Activated T-helper 1 cell treated with anti-CD3 and anti-CD28 coated beads, Interleukin-2, amount 50 U/mL, for 16 hours (primary cell): Measurements from ENCODE around the gene IDH3G.

Experiments used
- DNase-seq, 2 donors: peaks; one replicate each; pipeline ENCODE4 v3.0.0-alpha.2; 2020; ENCODE audit warnings: low read depth in 1 of 2, low spot score in 1 of 2

The IDH3G gene

GRCh38 chrX:153773741-153774575, 20.2 kb downstream of the IDH3G start:
- no peak for DNase-seq

GRCh38 chrX:153773218-153773611, 21.0 kb downstream of the IDH3G start:
- DNase-seq, result no peak

- no peak for DNase-seq
These were observed 21.6 kb downstream of the IDH3G start for GRCh38 chrX:153772316-153773217.

- DNase-seq, result no peak
These were observed 22.5 kb downstream of the IDH3G start for GRCh38 chrX:153771415-153772315.

- no peak for DNase-seq
These were observed 23.4 kb downstream of the IDH3G start for GRCh38 chrX:153770601-153771414.

- DNase-seq, result no peak
These were observed 24.1 kb downstream of the IDH3G start for GRCh38 chrX:153769865-153770600.

- DNase-seq, result no peak
These were observed 24.9 kb downstream of the IDH3G start for GRCh38 chrX:153769158-153769864.

- no peak for DNase-seq
These were observed 25.6 kb downstream of the IDH3G start for GRCh38 chrX:153768311-153769157.

- no peak for DNase-seq
These were observed 26.5 kb downstream of the IDH3G start for GRCh38 chrX:153767674-153768055.

- DNase-seq, result no peak
These were observed 27.1 kb downstream of the IDH3G start for GRCh38 chrX:153766871-153767673.

- no peak for DNase-seq
These were observed 27.9 kb downstream of the IDH3G start for GRCh38 chrX:153766098-153766817.

GRCh38 chrX:153765138-153766079, 28.8 kb downstream of the IDH3G start:
- DNase-seq, result no peak

- DNase-seq, result no peak
These were observed 29.4 kb downstream of the IDH3G start for GRCh38 chrX:153764786-153765137.

GRCh38 chrX:153763989-153764755, 30.0 kb downstream of the IDH3G start, which contains the start of gene PLXNB3:
TSS of gene PLXNB3 (plus strand) at chrX:153764249. CDS start at chrX:153765536, 1,287 bp downstream.
- DNase-seq, result peak; percentile 46 to 68
